GM21360 (cell line): ENCODE data around the gene PRTG.
"Not testable (repeated sequence)": the region's sequence is repeated elsewhere in the genome, so short reads cannot be mapped to it uniquely, and the experiment has no call there.

Experiments
- ATAC-seq: cut with Tn5 transposase; IDR thresholded peaks from one replicate; pipeline ENCODE4 v1.9.1; 2021; ENCODE audit warnings: mild to moderate bottlenecking, moderate library complexity; ENCODE audit not compliant: unreplicated experiment

The PRTG gene

GRCh38 chr15:55703873-55704301, 39.1 kb downstream of the PRTG start:
- ATAC-seq = no peak

- no peak for ATAC-seq
Measured at GRCh38 chr15:55700876-55701275, 42.1 kb downstream of the PRTG start.

DNA sequence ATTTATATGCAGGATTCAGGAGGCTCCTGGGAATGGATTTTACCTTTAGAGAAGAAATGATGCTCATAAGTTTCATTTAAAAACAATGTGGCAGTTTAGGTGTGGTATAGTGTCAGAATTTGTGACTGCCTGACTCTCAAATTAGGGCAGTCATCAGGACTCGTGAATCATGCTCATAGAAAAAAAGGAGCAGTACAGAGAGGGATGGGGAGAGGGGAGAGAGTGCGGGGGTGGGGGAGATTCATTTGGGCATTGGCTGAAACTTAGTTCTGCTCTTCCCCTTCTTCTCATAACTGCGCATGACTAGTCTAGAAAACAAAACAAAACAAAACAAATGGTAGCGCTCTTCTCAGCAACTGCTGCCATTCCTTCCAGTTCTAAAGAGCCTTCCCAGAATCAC, 44.3 kb downstream of the PRTG start:
- no peak for ATAC-seq

DNA sequence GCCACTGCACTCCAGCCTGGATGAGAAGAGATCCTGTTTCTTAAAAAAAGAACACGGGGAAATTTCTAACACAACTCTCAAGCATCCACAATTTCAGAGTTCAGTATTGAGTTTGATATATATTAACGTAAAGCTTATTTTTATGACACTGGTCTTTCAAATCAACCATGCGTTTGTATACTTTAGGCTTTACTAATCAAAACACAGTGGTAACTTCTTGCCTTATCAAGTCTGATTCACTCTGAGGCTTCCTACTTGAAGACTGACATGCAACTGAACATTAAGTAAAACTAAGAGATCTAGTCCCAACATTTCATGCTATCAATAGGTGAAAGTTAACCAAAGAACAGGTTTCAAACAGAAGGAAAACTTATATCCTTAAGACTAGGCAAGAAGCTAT, 46.7 kb downstream of the PRTG start:
- ATAC-seq = no peak

- no peak for ATAC-seq
Measured at GRCh38 chr15:55695432-55695831, 47.5 kb downstream of the PRTG start.

DNA sequence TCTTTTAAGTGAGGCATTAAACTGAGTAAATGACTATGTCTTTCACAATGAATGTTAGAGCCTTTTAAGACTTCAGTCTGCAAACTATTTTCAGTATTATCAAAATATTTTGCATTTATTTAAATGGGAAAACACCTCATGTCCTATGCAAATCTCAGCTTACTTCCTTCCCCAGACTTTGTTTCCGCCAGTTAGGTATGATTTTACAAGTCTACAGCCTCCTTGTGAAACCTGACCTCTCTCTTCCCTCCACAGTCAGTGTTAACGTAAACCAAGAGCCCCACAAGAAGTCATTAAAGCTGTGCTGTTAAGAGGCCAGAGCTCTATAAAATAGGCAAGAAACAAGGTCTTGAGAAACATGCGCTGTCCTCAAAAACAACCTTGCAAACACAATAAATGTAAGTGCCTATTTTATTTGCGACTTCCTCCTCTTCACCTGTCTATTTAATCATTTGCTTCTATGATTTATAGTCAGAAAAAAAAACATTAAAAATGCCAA, 48.3 kb downstream of the PRTG start:
- ATAC-seq = peak; percentile 97

DNA sequence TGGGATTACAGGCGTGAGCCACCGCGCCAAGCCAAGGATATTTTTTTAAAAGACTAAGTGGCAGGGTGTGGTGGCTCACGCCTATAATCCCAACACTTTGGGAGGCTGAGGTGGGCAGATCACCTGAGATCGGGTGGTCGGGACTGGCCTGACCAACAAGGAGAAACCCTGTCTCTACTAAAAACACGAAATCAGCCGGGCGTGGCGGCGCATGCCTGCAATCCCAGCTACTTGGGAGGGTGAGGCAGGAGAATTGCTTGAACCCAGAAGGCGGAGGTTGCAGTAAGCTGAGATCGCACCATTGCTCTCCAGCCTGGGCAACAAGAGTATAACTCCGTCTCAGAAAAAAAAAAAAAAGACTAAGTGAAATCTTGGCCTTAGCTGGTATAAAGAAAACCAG, 49.8 kb downstream of the PRTG start:
- not testable (repeated sequence) for ATAC-seq

- no peak for ATAC-seq
Measured at GRCh38 chr15:55687792-55688191, 55.2 kb downstream of the PRTG start.

DNA sequence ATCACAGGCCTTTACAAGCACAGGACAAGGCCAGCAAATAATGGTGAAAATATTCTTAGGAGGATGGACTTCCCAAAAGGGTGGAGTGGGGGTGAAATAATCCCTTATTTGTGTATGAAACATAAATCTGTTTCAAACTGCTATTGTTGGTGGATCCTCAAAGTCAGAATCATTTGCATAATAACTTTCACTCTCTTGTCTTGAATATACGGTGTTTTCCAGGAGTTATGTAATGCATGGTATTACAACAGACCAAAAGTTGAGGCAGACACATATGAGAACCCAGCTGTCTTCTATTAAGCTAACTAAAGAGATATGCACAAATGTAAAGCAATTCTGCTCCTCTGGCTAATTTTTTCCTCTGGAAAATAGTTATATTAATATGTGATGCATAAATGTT, 57.7 kb downstream of the PRTG start:
- peak; percentile 87 for ATAC-seq

DNA sequence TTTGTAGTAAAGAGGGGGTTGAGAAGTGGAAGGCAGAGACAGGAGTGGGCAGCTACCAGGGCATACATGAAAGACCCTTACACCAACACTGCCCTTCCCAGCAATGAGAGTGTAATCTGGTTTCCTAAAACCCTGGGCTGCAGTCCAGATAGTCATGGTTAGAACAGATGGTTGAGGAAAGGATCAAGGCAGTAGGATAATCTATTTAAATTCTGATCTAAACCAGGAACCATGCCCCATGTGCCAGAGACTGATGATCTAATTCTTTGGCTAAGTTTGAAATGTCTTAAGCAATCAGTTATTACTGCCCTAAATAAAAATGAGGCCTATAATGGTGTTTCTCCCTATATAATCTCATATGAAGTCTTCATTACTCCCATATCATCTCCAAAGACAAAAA, 59.6 kb downstream of the PRTG start:
- ATAC-seq = no peak

- no peak for ATAC-seq
Measured at GRCh38 chr15:55681631-55682030, 61.3 kb downstream of the PRTG start.

DNA sequence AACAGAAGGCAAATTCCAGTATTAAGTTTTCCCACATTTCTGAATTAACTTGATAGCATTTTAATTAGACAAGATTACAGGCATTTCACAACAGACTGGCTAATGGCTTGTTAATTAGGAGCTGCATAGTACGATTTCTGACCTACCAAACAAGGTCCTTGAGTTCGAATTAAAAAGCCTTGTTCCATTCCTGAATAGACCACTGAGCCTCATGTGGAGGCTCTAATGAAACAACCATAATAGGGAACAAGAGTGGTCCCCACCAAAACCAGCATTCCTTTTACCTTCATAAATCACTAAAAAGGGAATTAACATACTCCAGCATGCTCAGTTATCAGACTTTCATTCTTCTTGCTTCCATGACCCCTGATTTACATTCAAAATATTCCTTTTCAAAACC, 66.4 kb downstream of the PRTG start:
- no peak for ATAC-seq

GRCh38 chr15:55673287-55673686, 69.7 kb downstream of the PRTG start:
- ATAC-seq = no peak

GRCh38 chr15:55669270-55669669, 73.7 kb downstream of the PRTG start:
- ATAC-seq = no peak

GRCh38 chr15:55665605-55666227, 77.2 kb downstream of the PRTG start:
- ATAC-seq = no peak

DNA sequence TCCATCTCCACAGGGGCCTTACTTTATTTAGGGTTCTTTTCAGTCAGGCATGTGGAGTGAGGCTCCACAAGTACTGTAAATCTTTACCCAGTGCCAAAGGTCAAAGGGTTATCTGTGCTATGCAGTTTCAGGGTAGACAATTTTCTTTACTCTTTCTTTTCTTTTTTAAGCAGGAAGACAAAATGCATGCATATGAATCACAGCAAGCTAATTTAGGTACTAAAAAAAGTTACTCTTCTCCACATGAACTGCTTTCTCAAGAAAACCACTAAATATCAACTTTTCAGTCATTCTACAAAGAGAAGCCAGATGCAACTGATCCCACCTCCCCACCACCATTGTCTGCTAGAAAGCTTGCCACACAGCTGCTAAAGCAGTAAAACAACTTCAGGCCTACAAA, 81.5 kb downstream of the PRTG start:
- no peak for ATAC-seq

DNA sequence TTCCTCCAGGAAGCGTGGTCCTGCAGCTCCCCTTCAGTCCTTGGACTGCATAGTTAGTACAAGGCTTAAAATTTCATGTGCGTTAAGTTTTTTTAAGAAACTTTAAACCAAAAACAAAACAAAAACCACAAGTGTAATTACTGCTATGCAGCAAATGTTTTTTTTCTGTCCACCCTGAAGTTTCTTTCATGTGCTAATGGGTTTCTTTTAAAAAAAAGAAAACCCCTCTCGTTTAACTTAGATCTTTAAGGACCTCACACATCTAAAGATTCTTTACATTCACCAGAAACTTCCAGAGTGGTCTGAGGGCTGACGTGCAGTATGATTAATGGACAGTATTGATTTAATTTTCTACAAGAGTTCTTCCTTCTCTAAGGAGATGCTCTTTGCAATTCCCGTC, 82.8 kb downstream of the PRTG start:
- ATAC-seq = no peak

- no peak for ATAC-seq
Measured at GRCh38 chr15:55659481-55659880, 83.5 kb downstream of the PRTG start.

- ATAC-seq = no peak
Measured at GRCh38 chr15:55658886-55659285, 84.1 kb downstream of the PRTG start.

GRCh38 chr15:55654561-55655031, 88.4 kb downstream of the PRTG start:
- no peak for ATAC-seq

DNA sequence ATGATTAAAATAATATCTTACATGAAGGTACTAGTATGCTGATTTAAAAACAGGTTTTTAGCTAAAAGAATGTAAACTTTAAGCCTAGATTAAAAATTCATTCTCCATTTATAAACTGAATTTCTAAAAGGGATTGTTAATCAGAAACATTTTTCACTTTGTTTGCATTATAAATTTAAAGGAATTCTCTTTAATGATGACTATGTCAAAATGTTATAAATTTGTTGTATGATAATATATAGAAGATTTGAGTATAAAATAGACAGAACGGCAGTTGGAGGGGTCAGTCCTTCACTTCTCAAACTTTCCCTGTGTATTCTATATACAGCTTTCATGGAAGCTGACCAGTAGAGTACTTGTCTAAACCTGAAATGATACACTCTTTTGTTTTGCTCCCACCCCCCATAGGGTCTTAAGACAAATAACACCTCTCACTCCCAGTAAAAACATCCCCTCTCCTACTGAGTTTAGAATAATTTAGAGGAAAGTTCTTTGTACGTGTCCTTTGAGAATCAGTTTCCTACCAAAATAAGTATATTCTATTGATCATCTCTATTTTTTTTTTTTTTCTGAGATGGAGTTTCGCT, 90.0 kb downstream of the PRTG start:
- ATAC-seq = no peak

DNA sequence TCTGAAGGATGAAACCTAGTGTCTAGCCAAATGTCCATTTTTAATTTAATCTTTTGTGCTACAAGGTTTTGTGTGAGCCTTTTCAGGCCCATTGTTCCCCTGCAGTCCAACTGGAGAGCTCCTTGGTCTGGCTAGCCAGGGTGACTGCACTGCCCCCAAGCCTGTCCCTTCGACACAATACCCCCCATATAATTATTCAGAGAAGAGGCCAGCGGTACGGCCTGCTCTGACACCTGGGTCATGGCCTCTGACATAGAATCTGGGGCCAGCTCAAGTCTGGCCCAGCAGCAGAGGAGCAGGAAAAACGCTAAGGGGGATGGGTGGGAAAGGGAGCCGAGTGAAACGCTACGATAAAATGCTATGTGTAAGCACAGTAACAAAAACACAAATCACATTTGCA, 90.6 kb downstream of the PRTG start:
- ATAC-seq = no peak

GRCh38 chr15:55649058-55649423, 93.9 kb downstream of the PRTG start:
- ATAC-seq = no peak
